Peyer's patch (tissue), 4 donors: Measurements from ENCODE around the gene STK24.

Source experiments
- POLR2A ChIP-seq, 2 donors: fragments of 450-650 bp; IDR thresholded peaks; one replicate each; pipeline ENCODE4 v1.5.1; 2017; ENCODE audit warnings: antibody characterized with exemption in 2 of 2, mild to moderate bottlenecking in 2 of 2, moderate library complexity in 2 of 2
- TF ChIP-seq, protein P1 (sequence below), 6 experiments: fragments of 450-650 bp in 4 of 6; fragments of 200-600 bp in 2 of 6; sonication (generic) in 1 of 6; IDR thresholded peaks; one replicate each; pipeline ENCODE4 v1.5.1; 2017 to 2019; ENCODE audit warnings: antibody characterized with exemption in 6 of 6, mild to moderate bottlenecking in 3 of 6, moderate library complexity in 1 of 6

DNA sequence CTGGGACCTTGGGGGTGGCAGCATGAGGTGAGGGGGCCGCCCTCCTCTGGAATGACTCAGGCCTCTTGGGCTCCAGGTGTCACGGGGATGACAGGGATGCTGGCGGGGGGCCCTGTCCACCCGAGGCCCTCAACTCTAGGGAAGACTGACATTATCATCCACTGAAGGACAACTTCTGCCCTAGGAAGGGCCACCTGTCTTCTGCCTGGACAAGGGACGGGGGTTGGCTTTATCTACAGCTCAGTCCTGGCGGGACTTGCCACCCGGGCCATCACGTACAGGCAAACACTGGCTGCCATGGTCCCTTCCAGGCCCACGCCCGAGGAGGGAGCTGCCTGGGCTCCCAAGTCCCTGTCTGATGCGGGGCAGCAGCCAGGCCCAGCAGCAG is 130.7 kb downstream of the STK24 start:
- TF ChIP-seq POLR2A (IDR thresholded peaks at IDR 0.05): no peak
- TF ChIP-seq, protein P1, sequence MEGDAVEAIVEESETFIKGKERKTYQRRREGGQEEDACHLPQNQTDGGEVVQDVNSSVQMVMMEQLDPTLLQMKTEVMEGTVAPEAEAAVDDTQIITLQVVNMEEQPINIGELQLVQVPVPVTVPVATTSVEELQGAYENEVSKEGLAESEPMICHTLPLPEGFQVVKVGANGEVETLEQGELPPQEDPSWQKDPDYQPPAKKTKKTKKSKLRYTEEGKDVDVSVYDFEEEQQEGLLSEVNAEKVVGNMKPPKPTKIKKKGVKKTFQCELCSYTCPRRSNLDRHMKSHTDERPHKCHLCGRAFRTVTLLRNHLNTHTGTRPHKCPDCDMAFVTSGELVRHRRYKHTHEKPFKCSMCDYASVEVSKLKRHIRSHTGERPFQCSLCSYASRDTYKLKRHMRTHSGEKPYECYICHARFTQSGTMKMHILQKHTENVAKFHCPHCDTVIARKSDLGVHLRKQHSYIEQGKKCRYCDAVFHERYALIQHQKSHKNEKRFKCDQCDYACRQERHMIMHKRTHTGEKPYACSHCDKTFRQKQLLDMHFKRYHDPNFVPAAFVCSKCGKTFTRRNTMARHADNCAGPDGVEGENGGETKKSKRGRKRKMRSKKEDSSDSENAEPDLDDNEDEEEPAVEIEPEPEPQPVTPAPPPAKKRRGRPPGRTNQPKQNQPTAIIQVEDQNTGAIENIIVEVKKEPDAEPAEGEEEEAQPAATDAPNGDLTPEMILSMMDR (IDR thresholded peaks at IDR 0.05): no peak
